ENCODE measurements around the gene FHIP2A. TPM values are rescaled to one million over a fixed set of nuclear protein-coding genes. Genes with fewer than 3 reads are reported as not detected.
"Not testable (repeated sequence)": the region's sequence is repeated elsewhere in the genome, so short reads cannot be mapped to it uniquely, and the experiment has no call there.

FHIP2A gene
- total RNA-seq, 1 donor from 2014 or later, result 30.2 TPM

- Histone ChIP-seq H3K4me3 (no peak overlapping the region), H3K36me3 (peaks cover 87% of the 10 kb centered on the region), H3K27ac (no peak overlapping the region), H3K4me1 (peaks cover 4% of the 10 kb centered on the region), H3K27me3 (no peaks in the 10 kb centered on the region), H3K9me3 (no peaks in the 10 kb centered on the region)
- ATAC-seq (no peak), DNase-seq (no peak)
- no peak for TF ChIP-seq CTCF (IDR thresholded peaks at IDR 0.05)
- intact Hi-C loops (cut with DNase I), result no loop called here
Observed at GRCh38 chr10:114852197-114852596, 30.6 kb downstream of the FHIP2A start.

DNA sequence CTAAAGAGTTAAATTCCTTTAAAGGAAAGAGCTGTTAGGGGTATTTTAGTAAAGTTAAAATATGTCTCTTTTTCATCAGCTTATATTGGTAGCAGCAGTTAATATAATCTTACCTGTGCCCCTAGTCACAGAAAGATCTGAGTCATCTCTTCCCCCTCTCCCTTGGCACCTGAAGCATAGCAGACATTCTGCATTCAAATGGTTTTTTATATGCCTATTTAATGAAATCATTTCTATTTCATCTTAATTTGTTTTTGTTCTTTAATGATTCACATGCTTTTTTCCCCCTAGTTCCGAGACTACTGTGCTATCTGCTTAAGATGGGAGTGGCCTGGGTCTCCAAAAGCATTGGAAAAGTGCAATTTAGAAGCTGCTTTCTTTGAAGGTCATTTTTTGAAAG is 33.3 kb downstream of the FHIP2A start:
- Histone ChIP-seq H3K4me1 (peaks cover 4% of the 10 kb centered on the region), H3K36me3 (peaks cover 81% of the 10 kb centered on the region), H3K4me3 (no peak overlapping the region), H3K27ac (no peak overlapping the region), H3K27me3 (no peaks in the 10 kb centered on the region), H3K9me3 (no peaks in the 10 kb centered on the region)
- DNase-seq (no peak), ATAC-seq (no peak)
- no peak for TF ChIP-seq CTCF (IDR thresholded peaks at IDR 0.05)
- intact Hi-C loops (cut with DNase I), result no loop called here

- H3K4me1 ChIP-seq, result peaks cover 4% of the 10 kb centered on the region
- H3K9me3 ChIP-seq, result no peaks in the 10 kb centered on the region
- DNase-seq, result no peak
- no peak for ATAC-seq
- peaks cover 85% of the 10 kb centered on the region for H3K36me3 ChIP-seq
- no peaks in the 10 kb centered on the region for H3K27me3 ChIP-seq
- no peak for TF ChIP-seq CTCF (IDR thresholded peaks at IDR 0.05)
- H3K27ac ChIP-seq, result no peak overlapping the region
- intact Hi-C loops (cut with DNase I), result no loop called here
- H3K4me3 ChIP-seq, result no peak overlapping the region
Observed at GRCh38 chr10:114855776-114856543, 34.4 kb downstream of the FHIP2A start.

GRCh38 chr10:114856544-114857287 is 35.1 kb downstream of the FHIP2A start:
- DNase-seq (no peak), ATAC-seq (no peak)
- peaks cover 87% of the 10 kb centered on the region for H3K36me3 ChIP-seq
- H3K27me3 ChIP-seq, result no peaks in the 10 kb centered on the region
- no peak overlapping the region for H3K4me3 ChIP-seq
- H3K27ac ChIP-seq, result no peak overlapping the region
- H3K4me1 ChIP-seq, result peaks cover 4% of the 10 kb centered on the region
- no peak for TF ChIP-seq CTCF (IDR thresholded peaks at IDR 0.05)
- intact Hi-C loops (cut with DNase I), result no loop called here
- H3K9me3 ChIP-seq, result no peaks in the 10 kb centered on the region

- H3K4me3 ChIP-seq; H3K27me3 ChIP-seq; H3K27ac ChIP-seq; H3K4me1 ChIP-seq; ATAC-seq; H3K9me3 ChIP-seq; intact Hi-C loops (cut with DNase I); DNase-seq: not testable (repeated sequence)
- peaks cover 87% of the 10 kb centered on the region for H3K36me3 ChIP-seq
Observed at GRCh38 chr10:114857288-114857565, 35.6 kb downstream of the FHIP2A start.

DNA sequence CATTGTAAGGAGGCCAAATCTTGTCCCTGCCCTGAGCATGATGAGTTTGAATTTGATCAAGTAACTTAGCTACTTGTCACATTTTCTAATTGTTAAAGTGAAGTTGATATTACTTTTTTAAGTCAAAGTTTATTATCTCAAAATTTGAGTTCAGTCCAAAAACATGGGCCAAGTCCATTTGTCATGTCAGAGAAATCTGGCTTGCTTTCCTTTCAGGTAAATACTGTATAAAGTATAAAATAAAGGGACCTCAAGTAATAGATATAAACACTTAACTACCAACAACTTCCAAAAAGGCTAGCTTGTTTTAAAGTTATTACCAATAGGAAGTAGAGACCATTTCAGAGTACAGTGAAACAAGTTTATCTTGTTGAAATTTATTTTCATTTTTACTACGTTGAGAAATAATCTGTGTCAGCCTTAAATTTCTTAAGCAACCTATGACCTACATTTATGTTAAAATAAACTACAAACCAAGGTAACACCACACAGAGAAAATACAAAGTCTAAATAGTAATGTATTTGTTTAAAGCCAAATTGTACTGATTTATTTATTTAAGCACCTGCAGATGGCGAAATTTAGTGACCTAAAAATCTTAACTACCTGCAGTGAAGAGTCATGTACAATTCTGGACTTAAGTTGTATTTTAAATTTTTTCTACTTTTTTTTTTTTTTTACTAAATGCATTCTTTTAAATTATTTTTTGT is 36.5 kb downstream of the FHIP2A start:
- peaks cover 88% of the 10 kb centered on the region for H3K36me3 ChIP-seq
- H3K27ac ChIP-seq, result no peak overlapping the region
- TF ChIP-seq CTCF (IDR thresholded peaks at IDR 0.05), result no peak
- peaks cover 4% of the 10 kb centered on the region for H3K4me1 ChIP-seq
- no peak overlapping the region for H3K4me3 ChIP-seq
- no peak for DNase-seq
- no peaks in the 10 kb centered on the region for H3K27me3 ChIP-seq
- intact Hi-C loops (cut with DNase I), result no loop called here
- no peaks in the 10 kb centered on the region for H3K9me3 ChIP-seq
- no peak for ATAC-seq

All from upper lobe of right lung (tissue), 1 donor.